Globus pallidus (tissue), 1 donor: ENCODE measurements around the gene EIF5.

Experiments used
- DNase-seq: peaks from one replicate; pipeline ENCODE4 v3.0.0-alpha.2; 2015; ENCODE audit warnings: low spot score

The EIF5 gene

GRCh38 chr14:103310576-103311095 is 23.4 kb upstream of the EIF5 start:
- no peak for DNase-seq

GRCh38 chr14:103311171-103311997 is 22.7 kb upstream of the EIF5 start:
- DNase-seq: peak; percentile 41

GRCh38 chr14:103312006-103312635 is 21.9 kb upstream of the EIF5 start:
- DNase-seq: no peak

GRCh38 chr14:103313704-103314103 is 20.3 kb upstream of the EIF5 start:
- DNase-seq: peak; percentile 49

- DNase-seq: no peak
Measured at GRCh38 chr14:103314496-103315277, 19.4 kb upstream of the EIF5 start.

- no peak for DNase-seq
Measured at GRCh38 chr14:103315351-103315911, 18.6 kb upstream of the EIF5 start.

GRCh38 chr14:103315941-103316340 is 18.1 kb upstream of the EIF5 start:
- no peak for DNase-seq

- DNase-seq: no peak
Measured at GRCh38 chr14:103316721-103317121, 17.3 kb upstream of the EIF5 start.

- no peak for DNase-seq
Measured at GRCh38 chr14:103317251-103317650, 16.8 kb upstream of the EIF5 start.

- DNase-seq: no peak
Measured at GRCh38 chr14:103317976-103318580, 16.0 kb upstream of the EIF5 start.

- no peak for DNase-seq
Measured at GRCh38 chr14:103318750-103319419, 15.2 kb upstream of the EIF5 start.

- no peak for DNase-seq
Measured at GRCh38 chr14:103319422-103319821, 14.6 kb upstream of the EIF5 start.

GRCh38 chr14:103326078-103326477 is 8.0 kb upstream of the EIF5 start:
- peak; percentile 62 for DNase-seq

GRCh38 chr14:103328941-103329340 is 5.1 kb upstream of the EIF5 start:
- DNase-seq: no peak

GRCh38 chr14:103329401-103330347 is 4.4 kb upstream of the EIF5 start:
- DNase-seq: no peak

- no peak for DNase-seq
Measured at GRCh38 chr14:103330536-103330935, 3.5 kb upstream of the EIF5 start.

- no peak for DNase-seq
Measured at GRCh38 chr14:103332143-103332919, 1.7 kb upstream of the EIF5 start.

- peak; percentile 57 for DNase-seq
Measured at GRCh38 chr14:103334644-103335622, 896 bp downstream of the EIF5 start.
